ENCODE data around the gene TMEM132D.

The TMEM132D gene

DNA sequence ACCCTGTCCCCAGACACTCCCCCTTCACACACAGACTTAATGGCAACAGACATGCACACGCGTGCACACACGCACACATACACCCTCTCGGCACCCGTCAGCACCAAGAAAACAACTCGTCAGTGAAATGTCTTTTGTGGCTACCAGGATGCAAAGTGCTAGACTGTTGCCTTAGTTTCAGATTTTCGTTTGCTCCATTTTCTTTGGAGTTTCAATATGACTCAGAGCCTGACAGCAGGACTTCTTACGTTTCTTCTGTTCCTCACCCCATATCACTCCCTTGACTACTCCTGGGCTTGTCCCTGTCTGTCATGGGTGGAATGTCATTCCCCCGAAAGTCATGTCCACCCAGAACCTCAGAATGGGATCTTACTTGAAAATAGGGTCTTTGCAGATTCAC, 867.7 kb downstream of the TMEM132D start:
- TF ChIP-seq Cebpa-rat (IDR thresholded peaks at IDR 0.05), result no peak
- Histone ChIP-seq H3K4me3 (no peak overlapping the region), H3K36me3 (no peaks in the 10 kb centered on the region), H3K27me3 (no peaks in the 10 kb centered on the region), H3K9me3 (no peaks in the 10 kb centered on the region), H3K4me1 (peaks cover 13% of the 10 kb centered on the region), H3K27ac (no peak overlapping the region), H4K20me1 (no peaks in the 10 kb centered on the region), H3K4me2 (no peak overlapping the region), H3K9ac (no peak overlapping the region)

GRCh38 chr12:129034558-129035289, 869.1 kb downstream of the TMEM132D start:
- H3K4me3 ChIP-seq, result no peak overlapping the region
- H3K4me2 ChIP-seq, result peak overlapping the region; percentile 58
- no peaks in the 10 kb centered on the region for H3K36me3 ChIP-seq
- H4K20me1 ChIP-seq, result no peaks in the 10 kb centered on the region
- TF ChIP-seq Cebpa-rat (IDR thresholded peaks at IDR 0.05), result no peak
- peaks cover 13% of the 10 kb centered on the region for H3K4me1 ChIP-seq
- no peaks in the 10 kb centered on the region for H3K27me3 ChIP-seq
- H3K27ac ChIP-seq, result no peak overlapping the region
- H3K9ac ChIP-seq, result no peak overlapping the region
- no peaks in the 10 kb centered on the region for H3K9me3 ChIP-seq

- Histone ChIP-seq H4K20me1 (no peaks in the 10 kb centered on the region), H3K4me1 (peaks cover 8% of the 10 kb centered on the region), H3K27ac (no peak overlapping the region), H3K4me3 (no peak overlapping the region), H3K9ac (no peak overlapping the region), H3K4me2 (no peak overlapping the region), H3K9me3 (peaks cover 5% of the 10 kb centered on the region), H3K27me3 (no peaks in the 10 kb centered on the region), H3K36me3 (no peaks in the 10 kb centered on the region)
- no peak for TF ChIP-seq Cebpa-rat (IDR thresholded peaks at IDR 0.05)
These were observed 875.0 kb downstream of the TMEM132D start for GRCh38 chr12:129028844-129029243.

DNA sequence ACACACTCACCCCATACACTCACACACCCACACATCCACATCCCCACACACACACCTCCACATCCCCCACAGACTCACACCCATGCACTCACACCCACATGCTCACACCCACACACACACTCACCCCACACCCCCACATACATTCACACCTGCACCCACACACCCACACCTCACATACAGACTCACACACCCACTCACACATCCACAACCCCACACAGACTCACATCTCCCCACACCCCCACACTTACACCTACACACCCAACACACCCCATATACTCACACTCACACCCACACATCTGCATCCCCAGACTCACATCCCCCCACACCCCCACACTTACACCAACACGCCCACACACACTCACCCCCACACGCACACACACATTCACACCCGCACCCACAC, 878.8 kb downstream of the TMEM132D start:
- Histone ChIP-seq H3K4me2 (no peak overlapping the region), H3K9ac (no peak overlapping the region), H3K9me3 (peaks cover 5% of the 10 kb centered on the region)

More for the DNA sequence above, 878.8 kb downstream of the TMEM132D start:
- Histone ChIP-seq H3K4me3 (no peak overlapping the region), H3K36me3 (no peaks in the 10 kb centered on the region), H3K27me3 (no peaks in the 10 kb centered on the region), H3K4me1 (peaks cover 5% of the 10 kb centered on the region; the same call in 1 of the 2 replicates), H4K20me1 (no peaks in the 10 kb centered on the region), H3K27ac (no peak overlapping the region)
- TF ChIP-seq Cebpa-rat (IDR thresholded peaks at IDR 0.05), result no peak

All from BLaER1 (cell line).